C4-2B (cell line): ENCODE results near the gene RACGAP1.
A peak's percentile ranks its signal among the peaks of the same experiment; 100 is the strongest.
"Not testable (repeated sequence)": the region's sequence is repeated elsewhere in the genome, so short reads cannot be mapped to it uniquely, and the experiment has no call there.

Experiments
- H3K27ac ChIP-seq: fragments of 450-650 bp; 2 replicates; pipeline ENCODE4 v1.5.1; 2017
- ZFX ChIP-seq: fragments of 450-650 bp; IDR thresholded peaks from 2 replicates; pipeline ENCODE4 v1.6.1; 2017
- TF ChIP-seq, protein P1 (sequence below): fragments of 450-650 bp; conservative IDR thresholded peaks from 2 replicates; pipeline ENCODE4 v1.5.1; 2017; ENCODE audit warnings: mild to moderate bottlenecking

The RACGAP1 gene

DNA sequence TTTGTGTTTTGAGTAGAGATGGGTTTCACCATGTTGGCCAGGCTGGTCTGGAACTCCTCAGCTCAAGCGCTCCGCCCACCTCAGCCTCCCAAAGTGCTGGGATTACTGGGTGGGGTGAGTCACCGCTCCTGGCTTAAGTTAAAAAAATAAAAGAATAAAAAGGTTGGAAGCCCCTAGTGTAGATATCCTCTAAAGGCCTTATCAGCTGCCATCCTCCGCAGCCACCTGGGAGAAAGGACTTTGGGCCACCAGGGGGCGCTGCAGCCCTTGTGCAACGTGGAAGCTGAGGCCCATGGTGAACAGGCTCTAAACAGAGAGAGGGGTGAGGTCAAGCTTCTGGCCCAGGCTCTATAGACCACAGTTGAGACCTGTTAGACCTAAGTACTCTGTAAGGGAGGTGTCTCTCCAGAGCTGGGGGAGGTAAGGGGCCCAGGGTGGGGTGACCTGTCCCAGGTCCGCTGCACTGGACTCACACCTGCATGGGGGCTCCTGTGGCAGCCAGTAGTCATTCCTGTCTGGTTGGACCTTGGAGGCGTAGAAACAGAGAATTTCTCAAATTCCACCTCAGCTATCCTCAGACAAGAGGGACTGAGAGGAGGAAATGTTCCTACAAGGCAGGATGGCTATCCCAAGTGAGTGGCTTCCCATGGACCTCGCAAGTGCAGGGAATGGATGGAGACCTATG lies 14.0 kb upstream of the RACGAP1 start:
- TF ChIP-seq ZFX, result no peak
- TF ChIP-seq, protein P1, sequence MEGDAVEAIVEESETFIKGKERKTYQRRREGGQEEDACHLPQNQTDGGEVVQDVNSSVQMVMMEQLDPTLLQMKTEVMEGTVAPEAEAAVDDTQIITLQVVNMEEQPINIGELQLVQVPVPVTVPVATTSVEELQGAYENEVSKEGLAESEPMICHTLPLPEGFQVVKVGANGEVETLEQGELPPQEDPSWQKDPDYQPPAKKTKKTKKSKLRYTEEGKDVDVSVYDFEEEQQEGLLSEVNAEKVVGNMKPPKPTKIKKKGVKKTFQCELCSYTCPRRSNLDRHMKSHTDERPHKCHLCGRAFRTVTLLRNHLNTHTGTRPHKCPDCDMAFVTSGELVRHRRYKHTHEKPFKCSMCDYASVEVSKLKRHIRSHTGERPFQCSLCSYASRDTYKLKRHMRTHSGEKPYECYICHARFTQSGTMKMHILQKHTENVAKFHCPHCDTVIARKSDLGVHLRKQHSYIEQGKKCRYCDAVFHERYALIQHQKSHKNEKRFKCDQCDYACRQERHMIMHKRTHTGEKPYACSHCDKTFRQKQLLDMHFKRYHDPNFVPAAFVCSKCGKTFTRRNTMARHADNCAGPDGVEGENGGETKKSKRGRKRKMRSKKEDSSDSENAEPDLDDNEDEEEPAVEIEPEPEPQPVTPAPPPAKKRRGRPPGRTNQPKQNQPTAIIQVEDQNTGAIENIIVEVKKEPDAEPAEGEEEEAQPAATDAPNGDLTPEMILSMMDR, result peak; percentile 98
- no peak overlapping the region for H3K27ac ChIP-seq

DNA sequence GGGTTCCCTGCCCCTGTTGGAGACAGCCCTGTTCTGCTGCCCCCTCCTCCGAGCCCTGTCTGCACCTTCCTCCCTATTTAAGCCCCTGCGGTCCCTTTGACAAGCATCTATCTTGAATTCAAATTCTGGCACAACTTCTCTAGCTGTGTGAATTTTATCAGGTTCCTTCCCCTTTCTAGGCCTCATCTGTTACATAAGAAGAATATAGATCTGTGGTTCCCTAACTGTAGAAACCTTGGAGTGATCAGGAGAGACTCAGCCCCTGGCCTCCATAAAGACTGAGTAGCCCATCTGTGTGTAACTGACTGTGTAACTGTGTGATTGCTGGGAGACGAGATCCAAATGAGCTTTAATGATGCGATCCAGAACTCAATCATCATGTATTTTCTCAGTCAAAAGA lies 13.0 kb upstream of the RACGAP1 start:
- TF ChIP-seq ZFX, result no peak
- TF ChIP-seq, protein P1, result no peak

DNA sequence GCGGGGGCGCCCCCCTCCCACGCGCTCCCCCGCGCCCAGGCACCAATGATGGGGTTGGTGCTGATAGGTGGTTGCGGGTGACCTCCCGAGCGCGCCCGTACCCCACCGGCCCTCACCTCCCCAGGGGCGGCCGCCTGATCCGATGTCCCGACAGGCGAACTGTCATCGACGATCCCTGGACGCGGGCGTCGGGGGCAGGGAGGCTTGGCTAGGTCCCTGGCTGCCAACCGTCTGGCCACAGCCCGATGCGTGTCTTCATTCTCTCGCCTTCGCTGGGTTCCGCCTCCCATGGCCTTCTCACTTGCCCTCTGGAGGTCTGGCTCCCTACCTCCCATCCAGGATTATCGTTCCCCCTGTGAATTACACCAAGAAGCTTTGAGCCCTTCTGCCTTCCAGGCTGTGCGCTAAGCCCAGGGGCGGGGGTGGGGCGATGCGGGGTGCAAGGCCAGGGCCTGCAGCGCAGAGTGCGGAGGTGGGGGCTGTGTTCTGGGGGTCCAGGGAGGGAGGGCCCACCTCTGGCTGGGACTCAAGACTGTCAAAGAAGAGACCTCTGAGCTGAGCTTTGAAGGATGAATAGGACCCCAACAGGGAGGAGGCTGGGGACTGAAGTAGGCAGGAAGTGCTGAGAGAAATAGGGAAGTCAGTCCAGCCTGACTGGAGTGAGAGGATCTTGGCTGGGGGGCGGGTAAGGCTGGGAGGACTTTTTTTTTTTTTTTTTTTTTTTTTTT lies 7.7 kb upstream of the RACGAP1 start:
- no peak overlapping the region for H3K27ac ChIP-seq

More for the DNA sequence above, 13.0 kb upstream of the RACGAP1 start:
- H3K27ac ChIP-seq, result no peak overlapping the region

DNA sequence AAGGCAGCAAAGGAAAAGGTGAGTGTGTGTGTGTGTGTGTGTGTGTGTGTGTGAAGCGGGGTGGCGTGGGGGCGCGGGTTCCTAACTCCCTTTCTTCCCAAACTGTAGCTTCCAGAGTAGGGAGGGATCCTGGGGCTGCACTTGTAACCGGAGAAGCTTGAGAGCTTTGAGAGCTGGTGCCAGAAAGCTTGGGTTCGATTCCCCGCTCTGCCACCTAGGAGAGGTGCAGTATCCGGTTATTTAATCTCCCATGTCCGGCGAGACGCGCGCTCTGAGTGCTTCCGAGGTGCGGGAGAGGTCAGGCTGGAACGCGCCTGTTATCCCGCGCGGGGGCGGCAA lies 7.2 kb upstream of the RACGAP1 start:
- TF ChIP-seq ZFX, result no peak
- TF ChIP-seq, protein P1, result no peak

More for the DNA sequence above, 7.7 kb upstream of the RACGAP1 start:
- TF ChIP-seq, protein P1, result no peak
- no peak for TF ChIP-seq ZFX

DNA sequence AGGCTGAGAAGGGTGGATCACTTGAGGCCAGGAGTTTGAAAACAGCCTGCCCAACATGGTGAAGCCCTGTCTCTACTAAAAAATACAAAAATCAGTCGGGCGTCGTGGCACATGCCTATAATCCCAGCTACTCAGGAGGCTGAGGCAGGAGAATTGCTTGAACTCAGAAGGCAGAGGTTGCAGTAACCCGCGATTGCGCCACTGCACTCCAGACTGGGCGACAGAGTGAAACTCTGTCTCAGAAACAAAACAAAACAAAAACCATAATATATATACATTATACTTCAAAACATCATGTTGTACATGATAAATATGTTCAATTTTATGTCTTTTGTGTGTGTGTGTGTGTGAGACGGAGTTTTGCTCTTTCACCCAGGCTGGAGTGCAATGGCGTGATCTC lies 5.2 kb upstream of the RACGAP1 start:
- H3K27ac ChIP-seq, result not testable (repeated sequence)

More for the DNA sequence above, 7.2 kb upstream of the RACGAP1 start:
- H3K27ac ChIP-seq, result no peak overlapping the region

DNA sequence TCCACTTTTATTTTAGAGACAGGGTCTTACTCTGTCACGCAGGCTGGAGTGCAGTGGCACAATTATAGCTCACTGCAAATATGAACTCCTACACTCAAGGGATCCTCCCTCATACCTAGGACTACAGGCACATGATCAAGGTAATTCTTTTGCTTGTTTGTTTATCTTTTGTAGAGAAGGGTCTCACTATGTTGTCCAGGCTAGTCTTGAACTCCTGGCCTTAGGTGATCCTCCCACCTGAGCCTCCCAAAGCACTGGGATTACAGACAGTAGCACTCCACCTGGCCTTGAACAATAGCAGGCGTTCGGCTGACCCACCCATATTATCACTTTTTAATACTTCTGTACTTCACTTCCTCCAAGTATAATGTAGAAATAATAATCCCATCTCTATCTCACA lies 1.4 kb upstream of the RACGAP1 start:
- no peak overlapping the region for H3K27ac ChIP-seq
- no peak for TF ChIP-seq ZFX
- TF ChIP-seq, protein P1, result no peak

- peak; percentile 49; the same call in 1 of the 2 replicates for TF ChIP-seq ZFX
- TF ChIP-seq, protein P1, result no peak
- peak overlapping the region; percentile 95 for H3K27ac ChIP-seq
These were observed 498 bp downstream of the RACGAP1 start for GRCh38 chr12:50024805-50025186.
